HG02571 (cell line): ENCODE measurements around the gene SEC24D.

ENCODE experiments used
- ATAC-seq: cut with Tn5 transposase; IDR thresholded peaks from one replicate; pipeline ENCODE4 v1.9.1; 2021; ENCODE audit warnings: mild to moderate bottlenecking, moderate library complexity; ENCODE audit not compliant: unreplicated experiment

SEC24D gene

DNA sequence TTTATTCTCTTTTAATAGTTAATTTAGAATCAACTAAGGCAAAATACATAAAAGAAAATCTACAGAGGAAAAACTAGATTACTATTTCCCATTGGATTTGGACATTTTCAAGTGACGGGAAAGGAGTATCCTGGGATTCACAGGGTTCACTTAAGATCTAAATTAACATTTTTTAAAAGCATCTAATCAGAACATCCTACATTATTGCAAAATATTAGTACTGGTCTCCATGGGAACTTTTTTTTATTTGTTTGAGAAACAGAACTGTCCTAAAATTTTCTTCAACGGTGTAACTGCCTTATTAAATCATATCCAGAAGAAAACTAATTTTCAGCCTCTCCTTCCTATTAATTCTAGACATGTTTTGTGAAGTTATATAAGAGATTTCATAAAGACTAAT lies 81.0 kb downstream of the SEC24D start:
- no peak for ATAC-seq

DNA sequence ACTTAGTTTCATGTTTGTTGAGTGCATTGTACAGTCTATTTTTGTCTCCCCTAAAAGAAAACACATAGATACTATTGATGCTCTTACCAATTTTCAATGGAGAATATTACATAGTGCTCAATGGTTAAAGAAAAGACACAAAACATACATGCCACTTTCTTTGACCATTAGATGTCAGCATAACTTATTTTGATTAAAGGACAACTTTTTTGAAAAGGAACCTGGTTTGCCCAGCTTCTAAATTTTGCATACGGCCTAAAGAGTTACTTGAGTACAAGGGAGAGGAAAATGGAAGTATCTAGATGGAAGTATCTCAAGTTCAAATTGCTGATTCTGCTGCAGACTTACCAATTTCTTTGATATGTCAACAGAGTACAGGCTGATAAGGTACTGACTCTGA lies 82.2 kb downstream of the SEC24D start:
- ATAC-seq = no peak

DNA sequence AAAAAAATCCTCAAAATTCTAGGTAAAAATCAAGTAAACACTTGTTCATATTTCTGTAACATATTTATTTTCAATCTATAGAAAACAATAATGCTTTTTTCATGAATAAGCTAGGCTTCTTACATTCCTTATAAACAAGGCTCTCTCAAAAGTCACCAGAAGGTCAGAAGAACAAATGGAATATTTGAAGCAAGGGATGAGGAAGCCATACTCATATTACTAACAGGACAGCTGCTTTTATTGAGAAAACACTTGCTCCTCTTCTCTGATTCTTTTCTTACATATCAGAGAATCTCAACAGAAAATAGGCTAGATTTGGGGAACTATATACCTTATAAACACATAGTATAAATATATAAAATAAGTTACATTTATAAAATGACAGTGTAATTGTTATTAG lies 82.8 kb downstream of the SEC24D start:
- no peak for ATAC-seq

DNA sequence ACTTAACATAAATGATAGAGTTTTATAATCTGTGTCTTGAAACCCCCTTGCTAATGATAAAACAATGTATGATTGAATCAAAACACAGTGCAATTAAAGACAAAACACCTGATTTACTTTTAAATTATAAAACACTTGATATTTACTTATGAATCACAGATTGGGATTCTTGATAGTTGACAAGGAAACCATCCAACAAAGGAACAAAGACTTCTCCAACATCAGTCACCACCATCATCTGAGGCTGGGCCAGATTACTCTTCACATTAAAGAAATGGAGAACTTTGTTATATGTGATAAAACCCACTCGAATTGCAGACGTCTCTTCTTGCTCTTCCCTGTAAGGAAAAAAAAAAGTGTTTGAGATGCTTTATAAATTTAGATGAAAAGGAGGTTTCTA lies 83.4 kb downstream of the SEC24D start:
- no peak for ATAC-seq

- no peak for ATAC-seq
These were observed 84.2 kb downstream of the SEC24D start for GRCh38 chr4:118751629-118752323.

- ATAC-seq = no peak
These were observed 86.5 kb downstream of the SEC24D start for GRCh38 chr4:118749347-118749988.

DNA sequence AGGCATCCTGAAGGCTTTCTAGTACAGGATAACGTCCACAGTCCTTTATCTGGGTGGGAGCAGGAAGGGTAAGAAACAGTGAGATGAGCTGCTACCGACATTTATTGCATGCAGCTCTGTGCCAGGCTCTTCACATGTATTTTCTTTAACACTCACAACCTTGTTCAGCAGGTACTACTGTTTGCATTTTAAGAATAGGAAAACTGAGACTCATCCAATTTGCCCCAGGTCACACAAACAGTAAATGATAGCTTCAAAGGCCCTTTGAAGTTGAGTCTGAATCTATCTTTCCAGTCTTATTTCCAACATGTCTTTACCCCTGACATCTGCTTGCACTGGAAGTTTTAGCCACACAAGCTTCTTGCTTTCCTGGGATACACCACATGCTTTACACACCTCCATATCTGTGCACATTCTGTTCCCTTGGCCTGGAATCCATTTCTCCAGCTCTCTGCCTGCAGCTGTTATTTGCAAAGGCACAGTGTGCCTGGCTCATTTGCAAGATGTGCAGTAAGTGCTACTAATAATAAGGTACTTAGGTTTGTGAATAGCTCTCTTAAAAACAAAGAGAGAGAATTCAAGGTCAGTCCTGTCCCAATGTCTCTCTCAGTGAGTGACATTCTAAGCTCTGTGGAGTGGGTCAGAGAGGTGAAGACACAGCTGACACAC lies 89.5 kb downstream of the SEC24D start:
- no peak for ATAC-seq

- no peak for ATAC-seq
These were observed 90.6 kb downstream of the SEC24D start for GRCh38 chr4:118745357-118745756.

GRCh38 chr4:118743867-118744266 lies 92.1 kb downstream of the SEC24D start:
- ATAC-seq = no peak

- no peak for ATAC-seq
These were observed 93.9 kb downstream of the SEC24D start for GRCh38 chr4:118742050-118742449.

GRCh38 chr4:118741301-118741855 lies 94.5 kb downstream of the SEC24D start:
- ATAC-seq = no peak

DNA sequence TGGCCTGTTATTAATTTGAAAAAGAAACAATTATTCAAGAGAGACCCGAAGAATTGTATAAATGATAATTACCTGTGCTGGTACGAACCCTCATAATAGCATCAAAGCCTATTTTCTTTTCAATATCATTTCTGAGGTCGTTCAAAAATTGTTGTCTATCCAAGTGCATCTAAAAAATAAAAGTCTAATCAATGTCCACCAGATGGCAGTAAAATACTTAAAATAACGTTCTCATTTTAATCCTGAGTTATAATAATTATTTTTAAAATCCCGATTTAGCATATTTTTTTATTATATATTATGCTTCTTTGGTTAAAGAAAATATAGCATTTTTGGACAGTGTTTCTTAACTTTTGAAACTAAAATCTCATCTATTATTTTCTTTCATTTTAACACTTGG lies 95.1 kb downstream of the SEC24D start:
- ATAC-seq = no peak

DNA sequence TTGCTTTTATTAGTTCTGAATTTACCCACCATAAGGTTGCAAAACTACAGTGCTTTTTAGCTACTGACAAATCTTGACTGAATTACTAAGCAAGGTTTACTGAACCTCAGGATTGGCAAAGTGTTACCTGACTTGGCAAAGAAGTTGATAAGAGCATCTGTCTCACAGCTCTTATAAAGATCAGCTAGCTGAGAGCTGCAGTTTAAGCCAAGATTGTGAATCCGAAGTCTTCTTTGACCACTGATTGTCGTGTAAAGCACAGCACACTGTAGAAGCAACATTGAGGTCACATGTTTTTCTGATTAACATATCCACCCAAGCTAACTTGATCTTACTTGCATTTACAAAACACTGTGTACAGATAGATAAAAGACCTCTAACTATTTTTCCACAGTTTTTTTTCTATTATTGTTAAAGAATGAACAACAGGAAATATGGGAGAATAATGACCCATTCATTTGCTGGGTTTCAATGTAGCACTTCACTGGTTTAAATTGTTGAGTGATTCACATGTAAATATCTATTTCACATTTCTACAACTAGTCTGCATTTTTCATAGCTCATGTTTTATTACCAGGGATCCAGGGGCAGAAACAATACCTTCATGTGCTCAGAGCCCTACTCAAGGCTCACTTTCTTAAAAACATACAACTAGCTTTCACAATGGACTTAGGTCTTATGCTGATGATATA lies 96.8 kb downstream of the SEC24D start:
- no peak for ATAC-seq

DNA sequence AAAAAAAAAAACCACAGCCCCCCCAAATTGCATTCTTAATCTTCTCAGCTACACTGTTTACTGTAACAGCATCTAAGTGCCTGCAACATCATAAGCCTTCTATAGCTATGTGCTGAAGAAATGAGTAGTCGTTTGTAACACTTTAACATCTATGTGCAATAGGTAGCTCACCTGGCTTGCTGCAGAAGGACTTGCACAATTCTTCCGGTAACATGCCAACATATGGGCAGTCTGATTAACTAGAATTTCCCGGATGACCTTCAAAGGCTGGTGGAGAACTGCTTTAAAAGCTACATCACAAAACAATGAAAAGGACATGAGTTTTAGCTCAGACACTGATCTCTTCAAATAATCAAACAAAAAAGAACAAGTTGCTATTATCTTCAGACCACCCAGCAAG lies 97.8 kb downstream of the SEC24D start:
- ATAC-seq = no peak

DNA sequence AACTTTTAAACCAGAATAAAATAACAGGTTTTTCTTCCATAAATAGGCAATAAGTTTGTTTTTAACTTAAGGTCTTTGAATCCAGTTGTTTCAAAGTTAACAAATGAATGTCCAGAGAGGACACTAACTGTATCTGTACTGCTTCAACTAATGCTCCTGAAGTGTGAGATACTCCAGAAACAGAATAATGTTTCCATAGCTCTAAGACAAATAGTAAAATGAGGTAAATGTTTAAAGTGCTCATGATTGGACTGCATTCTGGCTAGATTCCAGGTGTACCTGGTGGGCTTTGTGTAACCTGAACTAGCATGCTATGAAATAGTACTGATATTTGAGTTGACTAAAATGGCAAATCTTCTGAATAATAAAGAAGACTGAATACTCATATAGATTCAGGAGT lies 99.0 kb downstream of the SEC24D start:
- ATAC-seq = no peak

GRCh38 chr4:118734491-118735205 lies 101.3 kb downstream of the SEC24D start:
- no peak for ATAC-seq

DNA sequence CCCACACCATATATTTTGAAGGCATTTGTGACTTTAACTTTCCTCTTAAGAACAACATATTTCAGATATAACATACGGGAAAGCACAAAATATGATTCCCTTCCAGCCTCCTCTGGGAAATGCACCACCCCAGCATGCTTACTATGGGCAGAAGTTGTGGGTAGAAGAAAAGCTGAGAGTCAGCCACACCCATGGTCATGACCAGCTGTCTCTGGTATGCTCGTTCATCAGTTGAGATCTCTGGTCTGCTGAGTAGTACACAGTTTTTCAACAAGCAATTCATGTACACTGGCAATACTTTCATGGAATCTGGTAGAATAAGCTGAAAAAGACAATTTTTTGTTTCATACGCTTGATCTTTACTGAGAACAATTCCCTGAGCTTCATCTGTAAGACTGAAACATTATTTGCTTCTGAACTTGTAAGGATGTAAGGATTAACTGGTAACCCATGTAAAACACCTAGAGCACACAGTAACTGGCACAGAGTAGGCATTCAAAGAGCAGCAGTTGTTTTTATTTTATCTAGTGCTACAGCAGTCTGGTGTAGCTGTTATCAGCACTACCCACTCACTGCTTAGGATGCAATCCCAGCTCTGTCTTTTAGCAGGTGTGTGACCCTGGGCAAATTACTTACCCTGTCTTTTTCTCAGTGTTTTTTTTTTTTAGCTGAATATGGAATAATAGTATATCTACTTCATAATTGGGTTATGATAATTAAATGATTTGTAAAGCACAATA lies 103.2 kb downstream of the SEC24D start:
- no peak for ATAC-seq

DNA sequence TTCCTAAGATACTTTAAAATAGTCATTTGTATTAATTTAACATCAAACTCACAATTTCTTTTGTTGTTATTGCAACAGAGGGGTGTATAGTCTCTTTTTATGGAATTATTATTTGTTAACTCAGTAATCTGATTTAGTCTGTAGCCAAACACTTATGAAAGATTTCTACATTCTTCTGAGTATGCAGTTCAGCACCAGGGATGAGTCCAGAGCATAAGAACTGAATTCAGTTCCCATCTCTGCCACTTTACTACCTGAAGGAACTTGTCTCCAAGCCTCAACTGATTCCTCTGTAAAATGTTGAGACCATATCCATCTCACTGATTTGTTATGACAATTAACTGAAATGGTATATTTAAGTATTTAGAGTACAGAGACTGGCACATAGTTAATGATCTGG lies 105.2 kb downstream of the SEC24D start:
- ATAC-seq = no peak

GRCh38 chr4:118729287-118730286 lies 106.3 kb downstream of the SEC24D start:
- no peak for ATAC-seq
